GM19328 (cell line): ENCODE results near the gene CHURC1.
A peak's percentile ranks its signal among the peaks of the same experiment; 100 is the strongest.

Experiments used
- ATAC-seq: cut with Tn5 transposase; IDR thresholded peaks from one replicate; pipeline ENCODE4 v1.9.1; 2021; ENCODE audit warnings: mild to moderate bottlenecking, moderate library complexity; ENCODE audit not compliant: unreplicated experiment

Gene CHURC1

DNA sequence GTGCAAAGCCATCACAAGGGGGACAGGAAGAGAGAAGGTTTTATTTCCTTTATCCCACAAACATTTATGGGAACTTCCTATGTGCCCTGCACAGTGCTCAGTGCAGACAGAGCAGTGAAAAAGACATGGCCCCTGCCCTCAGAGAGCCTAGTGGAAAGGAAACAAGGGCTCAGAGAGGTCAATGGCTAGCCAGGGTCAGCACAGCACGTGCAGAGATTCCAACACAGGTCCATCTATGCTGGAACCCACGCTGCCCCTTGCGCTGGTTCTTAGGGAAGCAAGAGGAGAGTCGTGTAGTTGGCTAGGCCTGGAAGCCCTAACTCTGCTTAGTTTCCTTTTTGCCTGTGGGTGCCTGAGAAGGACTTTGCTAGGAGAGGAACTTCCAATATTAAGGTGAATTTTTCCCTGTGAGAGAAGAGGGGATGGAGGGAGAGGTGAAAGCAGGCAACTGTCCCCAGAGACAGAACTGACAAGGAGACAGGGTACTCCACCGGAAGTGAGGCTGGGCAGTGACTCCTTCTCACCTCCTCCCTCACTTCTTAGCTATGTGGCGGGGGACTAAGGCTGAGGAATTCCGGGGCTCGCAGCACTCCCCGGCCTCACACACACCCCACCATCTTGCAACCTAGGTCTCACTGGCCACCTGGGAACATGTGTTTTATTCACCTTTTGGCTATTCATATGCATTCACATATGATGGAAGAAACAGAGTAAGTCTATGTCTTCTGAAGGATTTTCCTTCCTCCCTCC, 40.4 kb downstream of the CHURC1 start:
- ATAC-seq = no peak

GRCh38 chr14:64955297-64955696, 41.0 kb downstream of the CHURC1 start:
- ATAC-seq = no peak

DNA sequence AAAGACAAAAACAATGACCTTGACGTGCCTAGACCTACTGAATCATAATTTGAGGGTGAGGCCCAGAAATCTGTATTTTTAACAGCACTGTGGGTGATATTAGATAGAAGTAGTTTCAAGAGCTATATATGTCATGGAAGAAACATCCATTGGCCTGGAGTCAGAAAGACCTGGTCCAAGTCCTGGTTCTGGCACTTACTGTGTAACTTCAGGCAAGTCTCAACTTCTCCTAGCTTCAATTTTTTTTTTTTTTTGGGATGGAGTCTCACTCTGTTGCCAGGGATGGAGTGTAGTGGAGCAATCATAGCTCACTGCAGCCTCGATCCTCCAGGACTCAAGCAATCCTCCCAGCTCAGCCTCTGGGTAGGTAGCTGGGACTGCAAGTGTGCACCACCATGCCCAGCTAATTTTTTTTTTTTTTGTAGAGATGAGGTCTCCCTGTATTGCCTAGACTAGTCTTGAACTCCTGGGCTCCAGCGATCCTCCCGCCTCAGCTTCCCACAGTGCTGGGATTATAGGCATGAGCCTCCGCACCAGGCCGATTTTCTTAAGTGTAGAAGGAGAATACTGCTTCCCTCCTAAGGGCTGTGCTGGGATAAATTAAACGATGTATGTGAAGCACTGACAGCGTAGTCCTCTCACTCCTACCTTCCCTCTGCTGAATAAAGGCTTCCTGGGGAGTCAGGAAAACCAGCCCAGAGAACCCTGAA, 42.6 kb downstream of the CHURC1 start:
- ATAC-seq = no peak

DNA sequence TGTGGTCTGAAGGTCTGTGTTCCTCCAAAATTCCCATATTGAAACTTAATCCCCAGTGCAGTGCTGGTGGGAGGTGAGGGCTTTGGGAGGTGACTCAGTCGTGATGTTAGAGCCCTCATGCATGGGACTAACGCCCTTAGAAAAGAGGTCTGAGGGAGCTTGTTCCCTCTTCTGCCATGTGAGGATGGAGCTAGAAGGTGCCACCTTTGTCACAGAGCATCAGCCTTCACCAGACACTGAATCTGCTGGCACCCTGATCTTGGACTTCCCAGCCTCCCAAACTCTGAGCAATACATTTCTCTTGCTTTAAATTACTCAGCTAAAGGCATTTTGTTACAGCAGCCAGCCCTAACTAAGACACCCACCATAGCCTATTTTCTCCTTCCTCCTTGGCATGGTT, 43.9 kb downstream of the CHURC1 start:
- no peak for ATAC-seq

- no peak for ATAC-seq
These were observed 44.5 kb downstream of the CHURC1 start for GRCh38 chr14:64958743-64959142.

GRCh38 chr14:64960762-64961276, 46.6 kb downstream of the CHURC1 start:
- ATAC-seq = no peak

- ATAC-seq = no peak
These were observed 49.4 kb downstream of the CHURC1 start for GRCh38 chr14:64963611-64964010.

DNA sequence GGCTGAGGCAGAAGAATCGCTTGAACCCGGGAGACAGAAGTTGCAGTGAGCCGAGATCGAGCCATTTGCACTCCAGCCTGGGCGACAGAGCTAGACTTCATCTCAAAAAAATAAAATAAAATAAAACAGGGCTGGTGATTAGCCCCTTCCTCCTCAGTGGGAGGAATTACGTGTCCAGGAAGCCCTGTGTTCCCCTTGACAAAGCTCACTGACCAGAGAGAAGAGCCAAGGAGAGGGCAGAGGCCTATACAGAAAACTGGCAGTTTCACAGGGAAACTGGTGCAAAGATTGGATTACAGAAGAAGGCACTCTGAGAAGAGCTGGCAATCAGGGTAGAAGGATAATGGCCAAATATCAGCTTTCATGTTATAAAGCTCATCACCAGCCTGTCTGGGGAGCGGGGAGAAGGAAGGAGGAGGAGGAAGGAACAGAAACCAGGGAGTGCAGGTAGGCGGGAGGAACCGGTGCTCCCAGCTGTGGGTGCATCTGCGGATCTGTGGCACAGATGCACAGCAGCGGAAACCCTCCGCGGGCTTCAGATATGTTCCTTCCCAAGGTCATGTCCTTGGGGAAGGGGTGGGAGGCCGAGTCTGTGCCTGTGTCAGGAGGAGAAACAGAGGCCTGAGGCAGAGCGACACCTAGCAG, 51.2 kb downstream of the CHURC1 start:
- no peak for ATAC-seq

DNA sequence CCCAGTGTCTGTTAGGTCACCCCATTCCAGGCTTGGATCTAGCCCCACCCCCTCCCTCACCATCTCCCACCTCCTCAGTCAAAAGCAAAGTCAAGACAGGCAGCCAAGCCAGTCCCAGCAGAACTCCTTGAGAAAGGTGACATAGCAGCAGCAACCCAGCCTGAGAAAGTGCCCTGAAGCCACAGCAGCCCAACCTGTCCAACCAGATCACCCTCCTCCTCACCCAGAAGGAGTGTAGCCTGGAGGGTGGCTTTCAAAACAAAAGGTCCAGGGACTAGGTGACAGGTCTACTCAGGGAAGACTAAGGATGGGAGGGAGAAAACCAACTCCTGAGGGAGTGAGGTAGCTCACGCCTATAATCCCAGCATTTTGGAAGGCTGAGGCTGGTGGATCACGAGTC, 52.7 kb downstream of the CHURC1 start:
- ATAC-seq = no peak

DNA sequence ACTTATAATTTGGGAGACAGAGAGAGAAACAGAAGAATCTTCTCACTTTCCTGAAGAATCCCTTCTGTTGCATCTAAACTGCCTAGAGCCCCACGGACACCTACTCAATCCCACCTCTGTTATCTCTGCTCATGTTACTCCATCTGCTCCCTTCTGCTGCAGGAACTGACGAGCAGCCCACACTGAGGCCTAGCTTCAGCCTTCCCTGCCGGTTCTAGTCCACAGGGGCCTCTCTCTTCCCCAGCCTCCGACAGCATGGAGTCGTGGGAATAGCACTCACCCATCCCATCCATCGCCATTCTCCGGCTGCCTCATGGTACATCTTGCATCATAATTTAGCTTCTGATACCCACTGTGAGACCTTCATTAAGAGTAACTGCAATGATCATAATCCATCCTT, 53.9 kb downstream of the CHURC1 start:
- ATAC-seq = no peak

DNA sequence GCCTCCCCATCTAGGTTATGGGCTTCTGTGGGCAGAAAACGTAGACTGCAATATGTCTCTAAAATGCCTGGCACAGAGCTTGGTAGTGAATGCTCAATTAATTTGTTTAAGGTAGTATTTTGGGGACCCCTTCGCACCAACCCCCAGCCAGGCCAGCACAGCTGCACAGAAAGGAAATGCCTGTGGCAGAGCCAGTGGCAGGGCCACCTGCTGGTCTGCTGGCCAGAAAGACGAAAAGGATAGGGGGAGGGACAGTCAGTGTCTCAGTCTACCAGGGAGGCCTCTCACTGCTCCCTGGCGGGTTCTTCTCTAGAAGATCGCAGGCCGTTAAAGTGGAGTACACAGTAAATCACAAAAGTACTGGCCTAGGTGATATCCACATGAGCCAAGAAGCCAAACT, 54.4 kb downstream of the CHURC1 start:
- ATAC-seq = no peak

DNA sequence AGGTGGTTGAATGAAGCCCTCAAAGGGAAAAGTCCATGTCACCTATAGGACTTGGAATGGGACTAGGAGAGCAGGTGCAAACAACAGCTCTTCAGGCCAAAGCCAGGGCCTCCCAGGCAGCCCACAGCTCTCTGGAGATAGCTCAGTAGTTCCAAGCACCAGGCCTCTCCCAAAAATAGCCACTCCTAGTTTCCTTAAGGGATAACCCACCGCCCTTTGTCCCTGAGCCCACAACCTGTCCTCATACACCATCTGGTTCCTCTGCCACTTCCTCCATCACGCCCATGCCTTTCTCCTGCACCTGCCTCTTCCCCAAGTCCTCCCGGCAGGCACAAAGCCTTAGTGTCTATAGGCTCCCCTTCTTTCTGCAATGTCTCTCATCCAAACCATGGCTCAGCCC, 55.8 kb downstream of the CHURC1 start:
- ATAC-seq = no peak

DNA sequence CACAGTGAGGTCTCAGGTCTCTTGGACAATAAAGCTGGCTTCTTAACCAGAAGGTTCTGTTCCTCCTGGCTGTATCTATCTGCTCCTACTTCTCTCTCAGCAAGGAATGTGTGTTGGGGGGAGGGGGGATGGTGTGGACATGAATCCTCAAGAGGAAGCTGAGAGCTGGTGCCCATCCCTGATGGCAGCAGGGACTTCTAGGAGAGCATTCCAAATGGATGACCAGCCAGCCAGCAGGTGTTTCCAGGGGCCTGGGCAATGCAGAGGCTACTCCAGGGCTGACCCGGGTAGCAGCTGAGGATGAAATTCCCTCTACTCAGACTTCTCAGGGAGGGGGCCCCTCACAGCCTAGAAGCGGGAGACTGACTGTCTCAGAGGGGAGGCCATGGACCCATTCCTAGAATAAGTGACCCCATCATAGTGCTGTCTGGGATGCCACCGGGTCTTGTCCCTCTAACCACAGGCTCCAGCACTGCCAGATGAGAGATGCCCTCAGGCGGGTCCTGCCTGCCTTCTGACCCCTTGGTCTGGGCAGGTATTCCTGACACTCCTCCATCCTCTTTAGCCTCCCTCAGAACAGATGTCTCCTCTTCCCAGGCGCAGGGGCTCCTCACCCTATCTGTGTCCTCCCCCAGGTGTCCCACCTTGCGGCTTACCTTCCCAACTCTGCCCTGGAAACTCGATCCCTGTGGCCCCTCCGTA, 56.7 kb downstream of the CHURC1 start:
- ATAC-seq = no peak

GRCh38 chr14:64971491-64971942, 57.3 kb downstream of the CHURC1 start:
- ATAC-seq = no peak

DNA sequence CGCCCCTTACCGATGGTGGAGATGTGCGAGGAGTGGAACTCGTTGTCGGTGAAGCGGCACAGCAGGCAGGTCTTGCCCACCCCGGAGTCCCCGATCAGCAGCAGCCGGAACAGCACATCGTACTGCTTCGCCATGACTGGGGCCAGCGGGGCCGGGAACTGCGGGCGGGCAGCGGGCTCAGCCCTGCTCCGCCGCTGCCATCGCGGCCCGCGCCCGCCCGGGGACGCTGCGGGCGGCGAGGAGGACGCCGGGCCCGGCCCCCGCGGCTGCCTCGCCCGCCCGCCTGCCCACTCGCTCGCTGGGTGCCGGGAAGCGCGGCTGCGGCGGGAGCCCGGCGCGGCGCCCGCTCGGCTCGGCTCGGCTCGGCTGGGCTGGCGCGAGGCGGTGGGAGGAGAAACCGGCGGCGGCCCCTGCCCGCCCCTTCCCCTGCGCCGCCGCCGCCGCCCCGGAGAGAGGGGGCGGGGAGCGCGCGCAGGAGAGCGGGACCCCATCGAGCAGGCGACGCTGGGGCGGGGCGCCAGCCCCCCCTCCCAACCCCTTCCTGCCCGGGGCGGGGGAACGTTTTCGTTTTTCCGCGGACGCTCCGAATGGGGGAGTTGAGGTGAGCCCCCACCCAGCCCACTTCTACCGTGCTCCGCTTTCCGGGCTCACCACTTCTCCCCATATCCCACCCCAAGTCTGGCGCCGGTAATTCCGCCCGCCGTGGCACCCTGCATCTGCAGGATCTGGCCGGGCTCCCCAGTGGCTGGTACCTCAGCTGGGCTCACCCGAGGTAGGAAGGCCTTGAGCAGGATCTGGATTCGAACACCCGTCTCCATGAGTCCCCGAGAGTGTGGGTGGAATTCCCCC, 57.9 kb downstream of the CHURC1 start, which contains the start of gene RAB15:
TSS of gene RAB15 (minus strand) at position 394 of the 849 bp plus-strand sequence. CDS start at position 134, 260 bp downstream.
- ATAC-seq = peak; percentile 58

GRCh38 chr14:64973026-64973442, 58.8 kb downstream of the CHURC1 start:
- ATAC-seq = no peak

GRCh38 chr14:64973826-64974225, 59.6 kb downstream of the CHURC1 start:
- ATAC-seq = no peak

DNA sequence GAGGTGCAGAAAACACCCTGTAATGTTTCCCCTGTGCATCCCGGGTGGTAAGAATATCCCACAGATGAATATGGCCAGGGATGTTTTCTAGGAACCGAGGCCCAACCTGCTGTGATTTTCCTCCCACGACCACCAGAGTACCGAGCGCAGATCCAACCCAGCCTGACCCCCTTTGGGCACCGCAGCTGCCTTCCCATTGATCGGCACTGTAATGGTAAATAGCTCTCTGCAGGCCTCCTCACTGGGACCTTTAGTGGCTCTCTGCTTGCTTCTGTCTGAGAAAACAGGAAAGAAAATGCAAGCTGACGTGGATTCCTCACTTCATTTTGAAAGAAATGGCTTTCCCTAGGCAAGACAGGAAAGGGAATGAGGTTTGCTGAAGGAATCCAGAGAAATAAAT, 60.3 kb downstream of the CHURC1 start:
- no peak for ATAC-seq

DNA sequence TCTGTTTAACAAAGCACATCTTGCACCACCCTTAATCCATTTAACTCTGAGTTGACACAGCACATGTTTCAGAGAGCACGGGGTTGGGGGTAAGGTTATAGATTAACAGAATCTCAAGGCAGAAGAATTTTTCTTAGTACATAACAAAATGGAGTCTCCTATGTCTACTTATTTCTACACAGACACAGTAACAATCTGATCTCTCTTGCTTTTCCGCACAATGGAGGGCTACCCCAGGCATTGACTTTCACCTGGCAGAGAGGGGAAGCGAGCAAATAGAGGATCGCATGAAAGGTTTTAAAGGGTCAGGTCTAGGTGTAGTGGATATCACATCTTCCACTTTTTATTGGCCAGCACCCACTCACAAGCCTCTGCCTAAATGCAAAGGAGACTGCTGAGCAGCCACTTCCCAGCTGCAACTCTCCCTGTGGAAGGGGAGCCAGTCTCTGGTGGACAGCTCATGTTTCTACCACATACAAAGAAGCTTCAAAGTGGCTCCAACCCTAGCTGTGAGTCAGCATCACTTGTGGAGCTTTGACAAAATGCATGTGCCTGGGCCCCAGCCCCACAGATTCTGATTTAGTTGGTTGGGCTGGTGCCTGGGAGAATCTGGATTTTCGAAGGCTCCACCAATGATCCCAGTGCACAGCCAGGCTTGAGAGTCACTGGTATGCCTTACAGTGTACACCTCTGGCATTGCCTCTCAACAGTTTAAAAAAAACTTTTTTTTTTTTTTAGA, 65.2 kb downstream of the CHURC1 start:
- ATAC-seq = no peak
